ENCODE results near the gene RIMKLA. TPM values are rescaled to one million over a fixed set of nuclear protein-coding genes. Genes with fewer than 3 reads are reported as not detected.

The RIMKLA gene
- total RNA-seq, 1 experiment from 2014 or later, result 8.3 TPM

GRCh38 chr1:42368096-42368795 is 12.3 kb upstream of the RIMKLA start (continued):
- TF ChIP-seq ATF2 (CRISPR knock-in tag; IDR thresholded peaks at IDR 0.05; ENCODE audit: borderline replicate concordance, low read depth), result no peak
- TF ChIP-seq KAT7 (CRISPR knock-in tag; IDR thresholded peaks at IDR 0.05; ENCODE audit: borderline replicate concordance), result no peak
- no peak for TF ChIP-seq NFE2L1 (CRISPR knock-in tag; IDR thresholded peaks at IDR 0.05)
- TF ChIP-seq USF1 (CRISPR knock-in tag; IDR thresholded peaks at IDR 0.05), result no peak
- no peak for TF ChIP-seq SOX15 (CRISPR knock-in tag; IDR thresholded peaks at IDR 0.05)
- TF ChIP-seq CREM (CRISPR knock-in tag; IDR thresholded peaks at IDR 0.05), result no peak
- no peak for TF ChIP-seq ELF4 (CRISPR knock-in tag; IDR thresholded peaks at IDR 0.05; ENCODE audit: low read depth)
- no peak for TF ChIP-seq ZNF512 (CRISPR knock-in tag; IDR thresholded peaks at IDR 0.05; ENCODE audit: borderline replicate concordance)

- ChIA-PET POLR2A (no interaction called here), CTCF (interaction anchor here (1.5 kb wide), 1 partner anchor 196 kb away, joined by 5 read pairs; no protein-coding TSS in a partner anchor)
- H3K4me1 Mint-ChIP-seq, result no peaks in the 10 kb centered on the region
- H3K9me3 Mint-ChIP-seq, result no peaks in the 10 kb centered on the region
- TF ChIP-seq RORB (CRISPR knock-in tag; IDR thresholded peaks at IDR 0.05), result no peak
- no peak for TF ChIP-seq SP1 (CRISPR knock-in tag; conservative IDR thresholded peaks at IDR 0.05)
- TF ChIP-seq JAZF1 (CRISPR knock-in tag; IDR thresholded peaks at IDR 0.05), result no peak
- no peak for TF ChIP-seq JUN (CRISPR knock-in tag; IDR thresholded peaks at IDR 0.05)
- no peak for TF ChIP-seq SMAD4 (CRISPR knock-in tag; IDR thresholded peaks at IDR 0.05)
- TF ChIP-seq E2F1 (CRISPR knock-in tag; IDR thresholded peaks at IDR 0.05), result no peak
- no peak for TF ChIP-seq ZNF263 (CRISPR knock-in tag; IDR thresholded peaks at IDR 0.05; ENCODE audit: low read depth)
- TF ChIP-seq MXD4 (CRISPR knock-in tag; IDR thresholded peaks at IDR 0.05; ENCODE audit: borderline replicate concordance), result no peak
- no peak for TF ChIP-seq NR1H2 (CRISPR knock-in tag; IDR thresholded peaks at IDR 0.05)
- TF ChIP-seq ZNF317 (CRISPR knock-in tag; IDR thresholded peaks at IDR 0.05; ENCODE audit: borderline replicate concordance, low read depth), result no peak
- no peak for TF ChIP-seq ZSCAN18 (CRISPR knock-in tag; IDR thresholded peaks at IDR 0.05)
- TF ChIP-seq PREB (CRISPR knock-in tag; IDR thresholded peaks at IDR 0.05; ENCODE audit: borderline replicate concordance), result no peak
- TF ChIP-seq FOXJ3 (CRISPR knock-in tag; IDR thresholded peaks at IDR 0.05; ENCODE audit: borderline replicate concordance), result no peak
- TF ChIP-seq ZMAT4 (CRISPR knock-in tag; IDR thresholded peaks at IDR 0.05), result no peak
- no peak for TF ChIP-seq AFF4 (CRISPR knock-in tag; IDR thresholded peaks at IDR 0.05; ENCODE audit: borderline replicate concordance)
- no peak for TF ChIP-seq SMAD3 (CRISPR knock-in tag; IDR thresholded peaks at IDR 0.05; ENCODE audit: borderline replicate concordance)
- no peak for TF ChIP-seq PRRX2 (CRISPR knock-in tag; IDR thresholded peaks at IDR 0.05)
- DNase-seq (ENCODE audit: low spot score), result no peak
- H3K4me3 Mint-ChIP-seq, result no peak overlapping the region
- peaks cover 27% of the 10 kb centered on the region for H3K27me3 Mint-ChIP-seq (ENCODE audit: low read depth)
- ATAC-seq, result no peak
- no peaks in the 10 kb centered on the region for H3K36me3 Mint-ChIP-seq
- no peak overlapping the region for H3K27ac Mint-ChIP-seq
Observed at GRCh38 chr1:42369471-42369870, 11.1 kb upstream of the RIMKLA start.

Data from WTC11 (cell line).